OCI-LY1 (cell line): ENCODE data around the gene CLSTN3.

Source experiments
- H2AFZ ChIP-seq: fragments of 200-600 bp; sonication (generic), shearing (Covaris generic); 2 replicates; pipeline ENCODE4 v1.6.0; 2014; ENCODE audit warnings: antibody characterized with exemption, mild to moderate bottlenecking, low read length
- H3F3A ChIP-seq: fragments of 200-600 bp; sonication (generic), shearing (Covaris generic); 2 replicates; pipeline ENCODE4 v1.6.0; 2014; ENCODE audit warnings: mild to moderate bottlenecking, antibody characterized with exemption, low read length, moderate library complexity; ENCODE audit not compliant: insufficient read depth
- H3K27ac ChIP-seq: fragments of 200-600 bp; sonication (generic); 2 replicates; pipeline ENCODE4 v1.5.1; 2014; ENCODE audit warnings: low read length, mixed run types, mild to moderate bottlenecking, low read depth; ENCODE audit not compliant: poor library complexity, severe bottlenecking
- H3K27me3 ChIP-seq: fragments of 200-600 bp; sonication (generic); 2 replicates; pipeline ENCODE4 v1.6.0; 2014; ENCODE audit warnings: antibody characterized with exemption, mild to moderate bottlenecking, low read length, moderate library complexity; ENCODE audit not compliant: insufficient read depth
- H3K36me3 ChIP-seq: fragments of 200-600 bp; sonication (generic); 2 replicates; pipeline ENCODE4 v1.6.1; 2014; ENCODE audit warnings: mild to moderate bottlenecking, antibody characterized with exemption, low read length, moderate library complexity, mixed read lengths; ENCODE audit not compliant: insufficient read depth
- H3K4me1 ChIP-seq: fragments of 200-600 bp; sonication (generic); 2 replicates; pipeline ENCODE4 v1.5.1; 2014; ENCODE audit warnings: mild to moderate bottlenecking, low read length, moderate library complexity; ENCODE audit not compliant: insufficient read depth, severe bottlenecking
- H3K4me2 ChIP-seq: fragments of 200-600 bp; sonication (generic), shearing (Covaris generic); 2 replicates; pipeline ENCODE4 v1.6.1; 2014; ENCODE audit warnings: low read length
- H3K4me3 ChIP-seq: fragments of 200-600 bp; sonication (generic); 2 replicates; pipeline ENCODE4 v1.5.1; 2014; ENCODE audit warnings: low read length, low read depth, mild to moderate bottlenecking, mixed read lengths; ENCODE audit not compliant: poor library complexity, severe bottlenecking
- H3K79me2 ChIP-seq: fragments of 200-600 bp; shearing (Covaris generic); 2 replicates; pipeline ENCODE4 v1.6.1; 2016; ENCODE audit warnings: mixed run types, low read length, mixed read lengths; ENCODE audit not compliant: insufficient read depth
- H3K9ac ChIP-seq: fragments of 200-600 bp; sonication (generic), shearing (Covaris generic); 2 replicates; pipeline ENCODE4 v1.6.1; 2014; ENCODE audit warnings: mild to moderate bottlenecking, low read length, mixed read lengths
- H3K9me2 ChIP-seq: fragments of 200-600 bp; sonication (generic), shearing (Covaris generic); 2 replicates; pipeline ENCODE4 v1.6.1; 2014; ENCODE audit warnings: low read depth, mild to moderate bottlenecking, low read length, mixed read lengths
- H3K9me3 ChIP-seq: fragments of 200-600 bp; shearing (Covaris generic); 2 replicates; pipeline ENCODE4 v1.6.1; 2014; ENCODE audit warnings: low read length, mixed read lengths
- H4K20me1 ChIP-seq: fragments of 200-600 bp; sonication (generic), shearing (Covaris generic); 2 replicates; pipeline ENCODE4 v1.6.0; 2016; ENCODE audit warnings: mild to moderate bottlenecking, low read length; ENCODE audit not compliant: insufficient read depth
- CTCF ChIP-seq: fragments of 200-600 bp; sonication (generic), shearing (Covaris generic); IDR thresholded peaks from 2 replicates; pipeline ENCODE4 v1.5.1; 2017; ENCODE audit warnings: mild to moderate bottlenecking, antibody characterized with exemption, low read length, moderate library complexity, mixed read lengths
- EZH2 ChIP-seq: fragments of 200-600 bp; sonication (generic), shearing (Covaris generic); IDR thresholded peaks from 2 replicates; pipeline ENCODE4 v1.8.0; 2017; ENCODE audit warnings: borderline replicate concordance, mixed run types, mild to moderate bottlenecking, antibody characterized with exemption, low read length, moderate library complexity, mixed read lengths

CLSTN3 gene

GRCh38 chr12:7145671-7146070 lies 15.5 kb downstream of the CLSTN3 start:
- TF ChIP-seq CTCF: no peak
- no peak for TF ChIP-seq EZH2
- Histone ChIP-seq H3F3A (no peaks in the 10 kb centered on the region), H3K4me1 (no peaks in the 10 kb centered on the region), H3K27ac (no peak overlapping the region), H4K20me1 (no peaks in the 10 kb centered on the region), H3K9ac (no peak overlapping the region), H3K9me3 (no peaks in the 10 kb centered on the region), H3K27me3 (no peaks in the 10 kb centered on the region), H3K36me3 (no peaks in the 10 kb centered on the region), H3K4me3 (no peak overlapping the region), H3K79me2 (no peaks in the 10 kb centered on the region), H3K9me2 (no peaks in the 10 kb centered on the region), H3K4me2 (no peak overlapping the region), H2AFZ (no peak overlapping the region)

GRCh38 chr12:7146228-7146627 lies 16.1 kb downstream of the CLSTN3 start:
- Histone ChIP-seq H3K4me3 (no peak overlapping the region), H3K4me2 (no peak overlapping the region), H3K36me3 (no peaks in the 10 kb centered on the region), H3F3A (no peaks in the 10 kb centered on the region), H3K9ac (no peak overlapping the region), H3K27ac (no peak overlapping the region), H3K79me2 (no peaks in the 10 kb centered on the region), H3K9me3 (no peaks in the 10 kb centered on the region), H3K4me1 (no peaks in the 10 kb centered on the region), H3K27me3 (no peaks in the 10 kb centered on the region), H4K20me1 (no peaks in the 10 kb centered on the region), H2AFZ (no peak overlapping the region), H3K9me2 (no peaks in the 10 kb centered on the region)
- no peak for TF ChIP-seq CTCF
- no peak for TF ChIP-seq EZH2

GRCh38 chr12:7146906-7147305 lies 16.7 kb downstream of the CLSTN3 start:
- H3K79me2 ChIP-seq: no peaks in the 10 kb centered on the region
- no peak overlapping the region for H3K9ac ChIP-seq
- H4K20me1 ChIP-seq: no peaks in the 10 kb centered on the region
- TF ChIP-seq CTCF: no peak
- TF ChIP-seq EZH2: no peak
- no peaks in the 10 kb centered on the region for H3F3A ChIP-seq
- H3K36me3 ChIP-seq: no peaks in the 10 kb centered on the region
- H3K4me3 ChIP-seq: no peak overlapping the region
- no peak overlapping the region for H2AFZ ChIP-seq
- no peaks in the 10 kb centered on the region for H3K4me1 ChIP-seq
- no peaks in the 10 kb centered on the region for H3K9me3 ChIP-seq
- H3K27ac ChIP-seq: no peak overlapping the region
- H3K4me2 ChIP-seq: no peak overlapping the region
- no peaks in the 10 kb centered on the region for H3K27me3 ChIP-seq
- H3K9me2 ChIP-seq: no peaks in the 10 kb centered on the region
